22Rv1 (cell line): ENCODE data around the gene C1QC.

ENCODE experiments used
- H3K27ac ChIP-seq: fragments of 450-650 bp; 2 replicates; pipeline ENCODE4 v1.5.1; 2017
- CTCF ChIP-seq: fragments of 450-650 bp; IDR thresholded peaks from 2 replicates; pipeline ENCODE4 v1.5.1; 2017; ENCODE audit warnings: mild to moderate bottlenecking
- ZFX ChIP-seq: fragments of 450-650 bp; IDR thresholded peaks from 2 replicates; pipeline ENCODE4 v1.6.1; 2017; ENCODE audit warnings: antibody characterized with exemption, borderline replicate concordance

Gene C1QC

GRCh38 chr1:22651941-22652856 lies 8.8 kb downstream of the C1QC start:
- no peak overlapping the region for H3K27ac ChIP-seq
- TF ChIP-seq CTCF, result no peak
- TF ChIP-seq ZFX, result no peak

- no peak within 1 kb of the TSS for H3K27ac ChIP-seq
- TF ChIP-seq CTCF (no peak), ZFX (no peak)
Measured at GRCh38 chr1:22652881-22653316, 9.5 kb downstream of the C1QC start, which contains the start of gene C1QB. C1QB (plus strand) TSS chr1:22653236; CDS start chr1:22659463, 6,227 bp downstream.

DNA sequence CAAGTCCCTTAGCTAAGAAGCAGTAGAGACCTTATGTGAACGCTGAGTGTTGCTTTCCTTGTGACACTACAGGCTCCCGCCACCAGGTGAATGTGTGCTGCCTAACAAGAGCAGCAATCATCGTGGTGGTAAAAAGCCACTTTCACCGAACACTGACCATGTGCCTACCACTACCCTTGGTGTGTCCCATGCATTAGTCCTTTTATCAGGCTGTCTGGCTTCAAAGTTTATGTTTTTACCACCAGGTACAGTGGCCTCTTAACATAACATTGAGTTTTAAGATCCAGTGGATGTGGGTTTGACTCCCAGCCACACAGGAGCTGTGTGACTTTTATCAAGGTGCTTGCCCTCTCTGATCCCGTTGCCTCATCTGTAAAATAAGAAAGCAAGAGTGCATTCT lies 11.3 kb downstream of the C1QC start:
- no peak overlapping the region for H3K27ac ChIP-seq
- TF ChIP-seq CTCF, result no peak
- TF ChIP-seq ZFX, result no peak

- TF ChIP-seq CTCF (peak; percentile 39), ZFX (no peak)
Measured at GRCh38 chr1:22658385-22659163, 15.1 kb downstream of the C1QC start.

GRCh38 chr1:22660716-22661241 lies 17.3 kb downstream of the C1QC start:
- TF ChIP-seq CTCF (no peak), ZFX (no peak)
- H3K27ac ChIP-seq, result no peak overlapping the region

More at GRCh38 chr1:22658385-22659163, 15.1 kb downstream of the C1QC start:
- H3K27ac ChIP-seq, result no peak overlapping the region

DNA sequence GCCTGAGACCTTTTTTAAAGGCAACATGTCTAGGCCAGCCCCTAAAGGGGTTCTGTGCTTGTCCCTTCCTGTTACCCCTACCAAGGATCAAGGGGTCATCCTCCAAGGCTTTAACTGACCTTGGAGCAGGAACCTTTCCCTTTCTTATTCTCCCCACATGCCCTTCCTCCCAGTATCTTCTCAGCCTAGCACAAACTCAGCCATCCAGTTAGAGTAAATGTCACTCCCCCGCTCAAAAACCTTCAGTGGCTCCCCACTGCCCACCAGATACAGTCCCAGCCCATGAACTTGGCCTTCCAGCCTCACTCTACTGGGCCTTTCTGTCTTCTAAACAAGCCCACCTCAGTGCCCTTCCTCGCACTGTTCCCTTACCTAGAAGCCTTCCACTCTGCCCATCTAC lies 18.4 kb downstream of the C1QC start:
- TF ChIP-seq ZFX (no peak), CTCF (no peak)
- H3K27ac ChIP-seq, result no peak overlapping the region
